ENCODE data around the gene GSX2.
"Not testable (repeated sequence)": the region's sequence is repeated elsewhere in the genome, so short reads cannot be mapped to it uniquely, and the experiment has no call there.

GSX2 gene

DNA sequence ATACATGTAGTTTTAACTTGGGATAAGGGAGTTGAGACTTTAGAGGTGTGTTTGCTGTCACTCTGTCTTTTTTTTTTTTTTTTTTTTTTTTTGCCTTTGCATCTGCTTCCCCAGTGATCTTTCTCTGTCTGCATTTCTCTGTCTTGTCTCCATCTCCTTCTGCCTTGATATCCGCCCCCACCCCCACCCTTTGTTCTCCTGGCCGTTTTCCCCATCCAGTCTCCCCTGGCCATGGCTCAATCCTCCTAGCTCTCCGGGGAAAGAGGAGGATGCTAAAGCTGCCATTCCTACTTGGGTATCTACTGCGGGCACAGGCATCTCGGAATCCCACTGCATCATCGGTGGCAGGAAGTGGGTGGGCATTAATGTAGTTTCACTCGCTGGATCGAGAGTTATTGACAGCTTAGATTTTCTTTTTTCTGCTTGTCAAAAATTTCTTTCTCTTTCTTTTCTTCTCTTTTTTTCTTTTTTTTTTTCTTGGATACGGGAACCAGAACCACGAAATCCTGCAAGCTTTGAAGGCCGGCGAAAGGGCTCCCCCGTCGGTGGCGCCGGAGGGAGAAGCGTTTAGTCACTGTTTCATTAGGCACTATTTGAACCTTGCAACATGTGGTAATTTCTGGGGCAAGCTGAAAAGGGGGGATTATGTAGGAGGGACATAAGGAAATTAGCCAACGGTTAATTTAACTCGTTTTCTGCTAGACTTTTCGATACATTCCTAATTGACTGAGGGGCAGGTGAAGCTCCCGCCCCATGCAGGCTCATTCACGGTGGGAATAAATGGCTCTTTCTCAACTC, 8.2 kb downstream of the GSX2 start:
- DNase-seq, result no peak

DNA sequence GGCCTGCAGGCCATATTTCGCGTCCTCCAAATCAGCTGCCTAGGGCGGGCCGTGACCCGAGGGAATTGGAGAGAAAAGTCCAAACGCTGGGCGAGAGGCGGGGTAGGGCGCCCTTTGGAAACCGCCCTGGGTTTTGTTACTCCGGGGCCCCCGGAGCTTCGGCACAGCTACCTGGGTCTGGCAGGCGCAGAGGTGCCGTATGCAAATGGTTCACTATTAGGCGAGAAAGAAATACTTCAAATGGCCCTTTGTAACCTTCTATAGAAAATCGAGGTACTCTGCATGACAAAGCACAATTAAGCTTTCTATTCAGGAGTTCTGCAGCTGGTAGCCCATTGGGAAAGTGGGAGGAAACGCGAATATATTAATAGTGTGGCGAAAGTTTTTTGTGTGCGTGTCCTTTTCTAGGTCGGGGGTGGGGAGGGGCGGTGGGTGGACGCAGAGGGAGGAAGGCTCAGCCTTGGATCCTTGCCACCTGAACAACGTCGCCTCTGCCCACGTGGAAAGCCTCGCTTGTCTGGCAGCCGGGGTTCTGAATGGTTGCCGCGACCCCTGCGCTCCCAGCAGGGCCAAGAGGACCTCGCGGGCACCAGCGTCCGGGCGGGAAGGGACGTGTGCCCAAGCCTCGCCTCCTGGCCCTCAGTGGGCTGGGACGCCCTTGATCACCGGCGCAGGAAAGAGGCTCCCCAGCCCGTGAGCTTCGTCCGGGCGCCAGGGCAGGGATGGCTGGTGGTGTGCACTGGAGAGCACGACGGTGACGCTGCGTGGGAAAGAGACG, 9.5 kb downstream of the GSX2 start:
- no peak for DNase-seq

DNA sequence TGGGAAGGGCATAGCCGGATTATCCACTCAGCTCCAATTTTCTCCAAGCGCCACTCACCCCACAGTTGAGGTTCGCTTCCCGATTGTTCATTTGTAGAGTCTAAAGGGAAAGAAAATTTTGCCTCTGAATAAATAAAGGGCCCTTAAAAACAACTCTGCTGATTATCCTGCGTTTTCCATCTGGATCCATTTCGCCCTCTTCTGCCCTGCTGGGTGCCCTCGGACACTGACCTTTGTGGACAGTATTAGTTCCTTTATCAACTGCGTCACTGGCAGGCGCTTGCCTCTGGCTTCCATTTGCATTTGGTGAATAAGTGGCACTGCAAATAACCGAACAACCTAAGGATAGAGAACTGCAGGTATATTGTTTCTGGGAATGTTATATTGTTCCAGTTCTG, 10.1 kb downstream of the GSX2 start:
- DNase-seq, result no peak

DNA sequence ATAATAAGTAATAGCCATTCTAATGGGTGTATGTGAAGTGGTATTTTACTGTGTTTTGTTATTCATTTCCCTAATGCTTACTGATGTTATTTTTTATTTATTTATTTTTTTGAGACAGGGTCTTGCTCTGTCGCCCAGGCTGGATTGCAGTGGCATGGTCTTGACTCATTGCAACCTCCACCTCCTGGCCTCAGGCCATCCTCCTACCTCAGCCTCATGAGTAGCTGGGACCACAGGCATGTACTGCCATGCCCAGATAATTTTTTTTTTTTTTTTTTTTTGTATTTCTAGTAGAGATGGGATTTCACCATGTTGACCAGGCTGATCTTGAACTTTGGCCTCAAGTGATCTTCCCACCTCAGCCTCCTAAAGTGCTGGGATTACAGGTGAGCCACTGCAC, 13.2 kb downstream of the GSX2 start:
- DNase-seq, result not testable (repeated sequence)

DNA sequence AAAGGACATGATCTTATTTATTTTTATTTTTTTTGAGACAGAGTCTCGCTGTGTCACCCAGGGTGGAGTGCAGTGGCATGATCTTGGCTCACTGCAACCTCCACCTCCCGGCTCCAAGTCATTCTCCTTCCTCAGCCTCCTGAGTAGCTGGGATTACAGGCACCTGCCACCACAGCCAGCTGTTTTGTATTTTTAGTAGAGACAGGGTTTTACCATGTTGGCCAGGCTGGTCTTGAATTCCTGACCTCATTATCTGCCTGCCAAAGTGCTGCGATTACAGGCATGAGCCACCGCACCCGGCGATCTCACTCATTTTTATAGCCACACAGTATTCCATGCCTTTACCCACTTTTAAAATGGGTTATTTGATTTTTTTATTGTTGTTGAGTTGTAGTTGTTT, 16.3 kb downstream of the GSX2 start:
- DNase-seq, result not testable (repeated sequence)

DNA sequence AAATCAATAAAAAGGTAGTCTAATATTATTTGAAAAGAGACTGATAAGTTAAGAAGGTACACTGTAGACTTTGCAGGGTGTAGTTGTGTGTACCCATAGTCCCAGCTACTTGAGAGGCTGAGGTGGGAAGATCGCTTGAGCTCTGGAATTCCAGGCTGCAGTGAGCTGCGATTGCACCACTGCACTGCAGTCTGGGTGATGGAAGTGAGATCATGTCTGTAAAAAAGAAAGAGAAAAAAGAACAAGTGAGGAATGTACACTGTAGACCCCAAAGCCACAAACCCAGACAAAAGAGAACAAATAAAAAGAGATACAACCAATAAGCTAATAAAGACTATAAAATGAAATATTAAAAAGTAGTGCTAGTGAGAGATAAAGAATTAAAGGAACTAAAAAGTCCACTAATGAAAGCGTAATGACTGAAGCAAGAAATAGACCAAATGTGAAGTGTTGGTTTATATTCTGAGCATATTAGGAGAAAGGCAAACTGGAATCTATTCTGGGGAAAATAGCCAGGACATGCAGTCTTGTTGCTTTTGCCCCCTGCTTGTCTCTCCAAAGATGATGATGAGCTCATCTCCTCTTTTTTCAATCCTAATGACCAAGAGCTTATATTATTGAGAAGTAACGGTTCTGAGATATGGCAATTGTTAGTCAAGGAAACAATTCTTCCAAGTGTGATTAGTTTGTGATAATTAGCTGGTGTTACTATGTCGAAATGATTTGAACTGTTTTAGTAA, 19.1 kb downstream of the GSX2 start:
- DNase-seq, result no peak

DNA sequence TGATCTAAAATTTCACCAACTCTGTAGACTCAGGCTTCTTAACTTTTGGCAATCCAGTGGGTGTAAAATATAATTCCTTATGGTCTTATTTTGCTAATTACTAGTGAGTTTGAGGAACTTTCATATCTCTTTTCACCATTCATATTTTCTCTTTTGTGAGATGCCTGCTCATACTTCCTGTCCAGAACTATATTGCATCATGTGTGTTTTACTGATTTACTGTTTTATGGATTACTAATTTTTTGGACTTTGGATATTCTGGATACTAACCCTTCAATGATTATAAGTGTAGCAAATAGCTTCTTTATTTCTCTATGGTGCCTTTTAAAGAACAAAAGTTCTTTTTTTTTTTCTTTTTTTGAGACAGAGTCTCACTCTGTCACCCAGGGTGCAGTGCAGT, 20.6 kb downstream of the GSX2 start:
- DNase-seq, result no peak

DNA sequence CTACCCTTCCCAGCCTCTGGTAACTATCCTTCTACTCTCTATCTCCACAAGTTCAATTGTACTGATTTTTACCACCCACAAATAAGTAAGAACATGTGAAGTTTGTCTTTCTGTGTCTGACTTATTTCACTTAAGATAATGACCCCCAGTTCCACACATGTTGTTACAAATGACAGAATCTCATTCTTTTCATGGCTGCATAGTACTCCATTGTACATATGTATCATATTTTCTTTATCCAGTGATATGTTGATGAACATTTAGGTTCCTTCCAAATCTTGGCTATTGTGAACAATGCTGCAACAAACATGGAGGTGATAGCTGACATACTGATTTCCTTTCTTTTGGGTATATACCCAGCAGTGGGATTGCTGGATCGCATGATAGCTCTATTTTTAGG, 27.7 kb downstream of the GSX2 start:
- DNase-seq, result no peak

DNA sequence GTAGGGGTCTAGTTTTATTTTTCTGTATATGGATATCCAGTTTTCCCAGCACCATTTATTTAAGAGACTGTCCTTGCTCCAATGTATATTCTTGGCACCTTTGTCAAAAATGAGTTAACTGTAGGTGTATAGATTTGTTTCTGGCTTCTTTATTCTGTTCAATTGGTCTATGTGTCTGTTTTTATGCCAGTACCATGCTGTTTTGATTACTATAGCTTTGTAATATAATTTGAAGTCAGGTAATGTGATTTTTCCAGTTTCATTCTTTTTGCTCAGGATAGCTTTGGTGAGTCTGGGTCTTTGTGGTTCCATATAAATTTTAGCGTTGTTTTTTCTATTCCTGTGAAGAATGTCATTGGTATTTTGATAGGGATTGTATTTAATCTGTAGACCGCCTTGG, 28.7 kb downstream of the GSX2 start:
- not testable (repeated sequence) for DNase-seq

DNA sequence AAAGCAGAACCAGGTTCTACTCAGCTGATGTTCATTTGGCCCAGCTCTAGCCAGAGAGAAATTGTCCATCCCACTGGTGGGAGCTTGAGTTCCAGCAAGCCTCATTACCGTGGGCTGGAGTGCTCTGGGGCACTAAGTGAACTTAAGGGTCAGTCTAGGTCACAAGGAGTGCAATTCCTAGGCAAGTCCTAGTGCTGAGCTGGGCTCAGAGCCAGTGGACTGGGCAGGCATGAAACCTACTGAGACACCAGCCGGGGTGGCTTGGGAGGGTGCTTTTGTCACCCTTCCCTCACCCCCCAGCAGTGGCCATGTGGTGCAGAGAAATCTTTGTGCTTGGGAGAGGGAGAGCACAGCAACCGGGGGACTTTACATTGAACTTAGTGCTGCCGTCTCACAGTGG, 39.4 kb downstream of the GSX2 start:
- DNase-seq, result no peak

DNA sequence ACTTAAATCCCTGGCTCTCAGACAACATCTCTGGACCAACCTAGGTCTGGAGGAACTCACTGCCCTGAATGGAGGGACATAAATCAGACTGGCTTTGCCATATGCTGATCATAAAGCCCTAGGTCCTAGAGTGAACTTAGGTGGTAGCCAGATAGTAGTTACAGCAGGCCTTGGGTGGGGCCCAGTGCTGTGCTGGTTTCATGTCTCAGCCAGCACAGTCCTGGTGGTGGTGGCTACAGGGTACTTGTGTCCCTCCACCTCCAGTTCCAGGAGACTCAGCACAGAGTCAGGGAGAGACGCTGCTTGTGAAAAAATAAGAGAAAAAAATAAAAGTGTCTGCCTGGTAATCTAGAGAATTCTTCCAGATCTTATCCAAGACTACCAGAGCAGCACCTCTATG, 40.3 kb downstream of the GSX2 start:
- DNase-seq, result no peak

DNA sequence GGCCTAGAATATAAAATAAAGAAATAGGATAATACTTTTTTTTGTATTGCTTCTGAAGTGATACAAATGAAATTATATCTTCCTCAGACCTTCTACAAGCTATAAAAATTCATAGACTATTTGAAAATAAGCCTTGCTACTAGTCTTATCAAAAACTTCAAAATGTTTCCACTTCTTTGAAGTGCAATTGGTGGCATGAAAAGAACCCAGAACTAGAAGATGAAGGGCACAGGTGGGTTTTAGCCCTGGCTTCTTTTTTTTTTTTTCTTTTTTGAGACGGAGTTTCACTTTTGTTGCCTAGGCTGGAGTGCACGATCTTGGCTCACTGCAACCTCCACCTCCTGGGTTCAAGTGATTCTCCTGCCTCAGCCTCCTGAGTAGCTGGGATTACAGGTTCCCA, 44.2 kb downstream of the GSX2 start:
- DNase-seq, result no peak

DNA sequence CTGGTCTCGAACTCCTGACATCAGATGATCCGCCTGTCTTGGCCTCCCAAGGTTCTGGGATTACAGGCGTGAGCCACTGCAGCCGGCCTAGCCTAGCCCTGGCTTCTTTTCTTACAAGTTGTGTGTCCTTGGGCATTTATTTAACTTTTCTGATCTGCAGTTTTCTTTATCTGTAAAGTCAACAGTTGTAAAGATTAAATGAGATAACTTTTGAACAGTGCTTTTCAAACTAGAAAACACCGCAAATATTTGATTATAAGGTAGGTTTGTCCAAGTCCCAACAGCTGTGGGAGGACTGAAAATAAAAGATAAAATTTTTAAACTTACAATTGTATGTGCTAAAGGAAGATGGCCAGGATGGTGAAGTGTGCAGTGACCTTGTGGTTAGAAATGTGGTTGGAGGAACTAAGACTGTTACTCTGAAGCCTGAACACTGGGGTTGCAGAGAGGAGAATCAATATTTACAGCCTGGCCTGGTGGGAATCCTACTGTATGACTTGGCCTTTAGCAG, 44.8 kb downstream of the GSX2 start:
- DNase-seq, result no peak

DNA sequence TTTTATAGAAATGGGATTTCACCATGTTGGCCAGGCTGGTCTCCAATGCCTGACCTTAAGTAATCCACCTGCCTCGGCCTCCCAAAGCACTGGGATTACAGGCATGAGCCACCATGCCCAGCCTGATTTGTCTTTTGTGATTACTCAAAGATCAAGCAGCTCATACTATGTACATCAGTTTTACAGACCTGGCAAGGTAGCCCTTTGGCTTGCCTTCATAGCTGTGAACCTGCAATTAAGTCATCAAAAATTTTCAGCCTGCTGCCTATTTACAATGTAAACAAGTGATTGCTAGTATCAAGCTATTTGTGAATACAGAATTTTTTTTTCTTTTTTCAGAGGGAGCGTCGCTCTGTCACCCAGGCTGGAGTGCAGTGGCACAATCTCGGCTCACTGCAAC, 46.2 kb downstream of the GSX2 start:
- DNase-seq, result no peak

DNA sequence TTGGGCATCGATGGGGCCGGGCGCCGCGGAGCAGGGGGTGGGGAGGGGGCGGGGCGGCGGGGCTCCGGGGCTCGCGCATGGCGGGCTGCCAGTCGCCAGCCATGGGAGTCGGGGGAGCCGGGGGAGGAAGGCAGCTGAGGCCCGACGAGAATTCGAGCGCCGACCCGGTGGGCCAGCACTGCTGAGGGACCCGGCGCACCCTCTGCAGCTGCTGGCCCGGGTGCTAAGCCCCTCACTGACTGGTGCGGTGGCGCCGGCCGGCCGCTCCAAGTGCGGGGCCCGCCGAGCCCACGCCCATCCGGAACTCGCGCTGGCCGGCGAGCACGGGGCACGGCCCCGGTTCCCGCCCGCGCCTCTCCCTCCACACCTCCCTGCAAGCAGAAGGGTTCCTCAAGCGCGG, 49.4 kb downstream of the GSX2 start:
- DNase-seq, result no peak

Measured in stimulated activated CD4-positive, alpha-beta T cell treated with anti-CD3 and anti-CD28 coated beads, Interleukin-4, amount 100 ng/mL, for 1 hour (primary cell).